Right lobe of liver (tissue), 4 donors: ENCODE data around the gene GPNMB.

ENCODE experiments used
- POLR2A ChIP-seq: fragments of 450-650 bp; IDR thresholded peaks from one replicate; pipeline ENCODE4 v1.6.1; 2017; ENCODE audit warnings: antibody characterized with exemption, mild to moderate bottlenecking
- TF ChIP-seq, protein P1 (sequence below), 4 donors: fragments of 200-600 bp in 3 of 4; fragments of 450-650 bp in 1 of 4; IDR thresholded peaks; one replicate each; pipeline versions ENCODE4 v1.5.1 to v1.8.0; 2016 to 2022; ENCODE audit warnings: antibody characterized with exemption in 4 of 4, mild to moderate bottlenecking in 2 of 4
- donor health status: DM: no; HTN: no; CAD: no.
- donor health status: DM: no; HTN: no; CAD: no.
- donor health status: DM: no; HTN: yes; CAD: no.

DNA sequence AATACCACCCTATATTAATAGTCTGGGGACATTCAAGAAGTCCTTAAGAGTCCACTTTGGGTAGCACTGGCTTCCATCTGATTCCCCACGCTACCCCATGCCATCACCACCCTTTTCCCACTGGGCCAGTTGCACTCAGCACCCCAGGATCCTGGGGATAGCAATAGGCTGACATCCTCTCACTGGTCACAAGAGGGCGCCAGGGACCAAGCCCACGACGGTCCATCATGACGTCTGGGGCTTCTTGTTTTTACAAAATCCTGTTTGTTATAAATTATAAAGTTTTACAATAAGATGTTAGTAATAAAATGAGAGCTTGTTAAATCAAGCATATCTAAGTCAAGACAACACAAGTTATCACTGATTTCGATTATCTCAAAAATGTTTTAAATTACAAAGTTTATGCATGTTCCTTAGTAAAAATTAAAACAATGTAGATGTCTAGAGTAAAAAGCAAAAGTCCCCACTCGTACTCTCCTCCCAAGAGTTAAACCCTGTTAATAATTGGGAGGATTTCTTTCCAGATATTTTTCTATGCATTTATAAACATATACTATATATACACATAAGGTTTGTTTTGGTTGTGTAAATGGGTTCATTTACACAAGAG lies 15.4 kb downstream of the GPNMB start:
- TF ChIP-seq, protein P1, sequence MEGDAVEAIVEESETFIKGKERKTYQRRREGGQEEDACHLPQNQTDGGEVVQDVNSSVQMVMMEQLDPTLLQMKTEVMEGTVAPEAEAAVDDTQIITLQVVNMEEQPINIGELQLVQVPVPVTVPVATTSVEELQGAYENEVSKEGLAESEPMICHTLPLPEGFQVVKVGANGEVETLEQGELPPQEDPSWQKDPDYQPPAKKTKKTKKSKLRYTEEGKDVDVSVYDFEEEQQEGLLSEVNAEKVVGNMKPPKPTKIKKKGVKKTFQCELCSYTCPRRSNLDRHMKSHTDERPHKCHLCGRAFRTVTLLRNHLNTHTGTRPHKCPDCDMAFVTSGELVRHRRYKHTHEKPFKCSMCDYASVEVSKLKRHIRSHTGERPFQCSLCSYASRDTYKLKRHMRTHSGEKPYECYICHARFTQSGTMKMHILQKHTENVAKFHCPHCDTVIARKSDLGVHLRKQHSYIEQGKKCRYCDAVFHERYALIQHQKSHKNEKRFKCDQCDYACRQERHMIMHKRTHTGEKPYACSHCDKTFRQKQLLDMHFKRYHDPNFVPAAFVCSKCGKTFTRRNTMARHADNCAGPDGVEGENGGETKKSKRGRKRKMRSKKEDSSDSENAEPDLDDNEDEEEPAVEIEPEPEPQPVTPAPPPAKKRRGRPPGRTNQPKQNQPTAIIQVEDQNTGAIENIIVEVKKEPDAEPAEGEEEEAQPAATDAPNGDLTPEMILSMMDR (IDR thresholded peaks at IDR 0.05) = peak; percentile 56 to 86 (median 81)
- TF ChIP-seq POLR2A = no peak
